Liver (tissue), 9 donors: Measurements from ENCODE around the gene AKAP10. TPM values are rescaled to one million over a fixed set of nuclear protein-coding genes. Genes with fewer than 3 reads are reported as not detected.

Experiments
- DNase-seq: peaks from one replicate; pipeline ENCODE4 v3.0.0-alpha.2; 2017; ENCODE audit warnings: low spot score
- H3K27ac ChIP-seq, 2 donors: one replicate each; pipeline ENCODE4 v1.7.0; 2013; ENCODE audit warnings: inconsistent platforms in 2 of 2, low read length in 2 of 2, control low read depth in 1 of 2, low read depth in 1 of 2, mild to moderate bottlenecking in 1 of 2
- H3K27me3 ChIP-seq, 4 donors: one replicate each; pipeline versions ENCODE4 v1.6.1 to v1.7.0; 2013; ENCODE audit warnings: low read length in 3 of 4, inconsistent platforms in 1 of 4, mild to moderate bottlenecking in 1 of 4, moderate library complexity in 1 of 4; ENCODE audit not compliant: control insufficient read depth in 4 of 4, insufficient read depth in 4 of 4
- H3K36me3 ChIP-seq, 4 donors: one replicate each; pipeline versions ENCODE4 v1.6.1 to v1.7.0; 2013; ENCODE audit warnings: low read length in 3 of 4, mild to moderate bottlenecking in 3 of 4, low read depth in 1 of 4, moderate library complexity in 1 of 4; ENCODE audit not compliant: control insufficient read depth in 4 of 4, insufficient read depth in 3 of 4
- H3K4me1 ChIP-seq, 4 donors: one replicate each; pipeline versions ENCODE4 v1.6.1 to v1.7.0; 2013; ENCODE audit warnings: low read length in 3 of 4, mild to moderate bottlenecking in 3 of 4, moderate library complexity in 1 of 4; ENCODE audit not compliant: control insufficient read depth in 4 of 4, insufficient read depth in 4 of 4
- H3K4me3 ChIP-seq, 3 donors: one replicate each; pipeline versions ENCODE4 v1.6.1 to v1.7.0; 2013; ENCODE audit warnings: low read length in 3 of 3, control low read depth in 1 of 3, low read depth in 1 of 3, mild to moderate bottlenecking in 1 of 3
- H3K9ac ChIP-seq, 2 donors: one replicate each; pipeline ENCODE4 v1.7.0; 2013; ENCODE audit warnings: low read length in 2 of 2, mild to moderate bottlenecking in 2 of 2, moderate library complexity in 2 of 2, control low read depth in 1 of 2, low read depth in 1 of 2
- H3K9me3 ChIP-seq, 4 donors: one replicate each; pipeline versions ENCODE4 v1.6.1 to v1.7.0; 2013; ENCODE audit warnings: low read length in 3 of 4; ENCODE audit not compliant: control insufficient read depth in 4 of 4
- EGR1 ChIP-seq, 2 donors: IDR thresholded peaks; 2 replicates each; pipeline ENCODE4 v1.6.1; 2016 to 2018; ENCODE audit warnings: antibody characterized with exemption in 2 of 2, low read depth in 2 of 2
- FOXA1 ChIP-seq: IDR thresholded peaks from 2 replicates; pipeline ENCODE4 v1.6.1; 2016; ENCODE audit warnings: antibody characterized with exemption
- FOXA2 ChIP-seq: IDR thresholded peaks from 2 replicates; pipeline ENCODE4 v1.6.1; 2016; ENCODE audit warnings: antibody characterized with exemption
- GABPA ChIP-seq, 2 donors: IDR thresholded peaks in 1 of 2; conservative IDR thresholded peaks in 1 of 2; 2 replicates each; pipeline ENCODE4 v1.6.1; 2016; ENCODE audit warnings: antibody characterized with exemption in 2 of 2, mild to moderate bottlenecking in 1 of 2, moderate library complexity in 1 of 2
- HNF4A ChIP-seq, 2 donors: conservative IDR thresholded peaks; 2 replicates each; pipeline ENCODE4 v1.6.1; 2016; ENCODE audit warnings: antibody characterized with exemption in 2 of 2, mild to moderate bottlenecking in 2 of 2
- HNF4G ChIP-seq: IDR thresholded peaks from 2 replicates; pipeline ENCODE4 v1.6.1; 2016; ENCODE audit warnings: antibody characterized with exemption
- JUND ChIP-seq, 2 donors: IDR thresholded peaks; 2 replicates each; pipeline ENCODE4 v1.6.1; 2016; ENCODE audit warnings: antibody characterized with exemption in 2 of 2
- NR2F2 ChIP-seq: IDR thresholded peaks from 2 replicates; pipeline ENCODE4 v1.6.1; 2016; ENCODE audit warnings: antibody characterized with exemption
- RAD21 ChIP-seq, 2 donors: IDR thresholded peaks; 2 replicates each; pipeline ENCODE4 v1.6.1; 2016; ENCODE audit warnings: antibody characterized with exemption in 2 of 2, mild to moderate bottlenecking in 2 of 2
- RXRA ChIP-seq, 2 donors: IDR thresholded peaks; 2 replicates each; pipeline ENCODE4 v1.6.1; 2017 to 2018; ENCODE audit warnings: antibody characterized with exemption in 2 of 2, mild to moderate bottlenecking in 1 of 2
- SP1 ChIP-seq: IDR thresholded peaks from 2 replicates; pipeline ENCODE4 v1.6.1; 2018; ENCODE audit warnings: antibody characterized with exemption, mild to moderate bottlenecking
- TAF1 ChIP-seq: conservative IDR thresholded peaks from 2 replicates; pipeline ENCODE4 v1.6.1; 2016; ENCODE audit warnings: antibody characterized with exemption, mild to moderate bottlenecking
- YY1 ChIP-seq: IDR thresholded peaks from 2 replicates; pipeline ENCODE4 v1.6.1; 2016; ENCODE audit warnings: antibody characterized with exemption, mild to moderate bottlenecking
- WGBS: extraction: QIAGEN DNeasy Blood & Tissue Kit; methylation state at CpG from one replicate; pipeline ENCODE4 v1.1.7; 2013; 5-methylcytosine and 5-hydroxymethylcytosine counted together
- polyA plus RNA-seq, 2 donors: library from polyadenylated mRNA; stranded (reverse) in 1 of 2; unstranded in 1 of 2; fragments of 200-250 nt in 1 of 2; fragments of >200 nt in 1 of 2; fragmentation: Nextera tagmentation in 1 of 2; extraction: Ambion mirVana in 1 of 2; gene quantifications; one replicate each; pipeline versions ENCODE4 v1.2.1 to v1.2.3, GENCODE V29; 2013 to 2015
- total RNA-seq, 2 donors: library from RNA; depleted of rRNA; stranded (reverse); fragments of >200 nt; gene quantifications; one replicate each; pipeline ENCODE4 v1.2.3, GENCODE V29; 2014
- TF ChIP-seq, protein P1 (sequence below): fragments of 150-350 bp; IDR thresholded peaks from 2 replicates; pipeline ENCODE4 v1.5.1; 2017; ENCODE audit warnings: improper control_type of control experiment, low read depth, low read length; ENCODE audit not compliant: missing input control
- TF ChIP-seq, protein P2 (sequence below): IDR thresholded peaks from 2 replicates; pipeline ENCODE4 v1.6.1; 2016; ENCODE audit warnings: antibody characterized with exemption
- TF ChIP-seq, protein P3 (sequence below): IDR thresholded peaks from 2 replicates; pipeline ENCODE4 v1.6.1; 2016; ENCODE audit warnings: antibody characterized with exemption
- TF ChIP-seq, protein P4 (sequence below): IDR thresholded peaks from 2 replicates; pipeline ENCODE4 v1.6.1; 2016; ENCODE audit warnings: antibody characterized with exemption, mild to moderate bottlenecking
- donor health status: healthy.
- donor health status: healthy.
- donor health status: healthy.
- donor health status: healthy.
- donor health status: healthy.

AKAP10 gene
- total and polyA plus RNA-seq, 4 donors: 4.2 to 16.3 (median 10.1) TPM

DNA sequence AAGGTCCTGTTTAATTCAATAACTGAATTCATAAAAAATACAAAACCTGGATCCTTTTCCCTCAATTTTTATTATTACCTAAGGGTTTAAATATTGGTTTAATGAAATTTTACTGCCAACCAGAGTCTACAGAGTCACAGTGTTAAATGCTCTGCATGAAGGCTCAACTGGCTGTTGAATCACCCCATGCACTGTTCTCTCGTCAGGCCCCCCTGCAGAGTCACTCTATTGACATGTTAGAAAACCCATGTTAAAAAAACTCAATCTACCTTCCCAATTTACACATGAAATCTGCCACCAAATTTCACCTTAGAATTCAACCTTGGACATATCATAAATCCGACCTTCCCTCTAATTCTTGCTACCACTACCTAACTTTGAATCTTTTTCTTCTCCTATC is 66.6 kb downstream of the AKAP10 start (continued):
- TF ChIP-seq YY1 (no peak), JUND (IDR thresholded peaks at IDR 0.05) (no peak), SP1 (no peak), NR2F2 (no peak), HNF4G (no peak), RAD21 (IDR thresholded peaks at IDR 0.05) (no peak)
- TF ChIP-seq, protein P1, sequence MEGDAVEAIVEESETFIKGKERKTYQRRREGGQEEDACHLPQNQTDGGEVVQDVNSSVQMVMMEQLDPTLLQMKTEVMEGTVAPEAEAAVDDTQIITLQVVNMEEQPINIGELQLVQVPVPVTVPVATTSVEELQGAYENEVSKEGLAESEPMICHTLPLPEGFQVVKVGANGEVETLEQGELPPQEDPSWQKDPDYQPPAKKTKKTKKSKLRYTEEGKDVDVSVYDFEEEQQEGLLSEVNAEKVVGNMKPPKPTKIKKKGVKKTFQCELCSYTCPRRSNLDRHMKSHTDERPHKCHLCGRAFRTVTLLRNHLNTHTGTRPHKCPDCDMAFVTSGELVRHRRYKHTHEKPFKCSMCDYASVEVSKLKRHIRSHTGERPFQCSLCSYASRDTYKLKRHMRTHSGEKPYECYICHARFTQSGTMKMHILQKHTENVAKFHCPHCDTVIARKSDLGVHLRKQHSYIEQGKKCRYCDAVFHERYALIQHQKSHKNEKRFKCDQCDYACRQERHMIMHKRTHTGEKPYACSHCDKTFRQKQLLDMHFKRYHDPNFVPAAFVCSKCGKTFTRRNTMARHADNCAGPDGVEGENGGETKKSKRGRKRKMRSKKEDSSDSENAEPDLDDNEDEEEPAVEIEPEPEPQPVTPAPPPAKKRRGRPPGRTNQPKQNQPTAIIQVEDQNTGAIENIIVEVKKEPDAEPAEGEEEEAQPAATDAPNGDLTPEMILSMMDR: no peak

DNA sequence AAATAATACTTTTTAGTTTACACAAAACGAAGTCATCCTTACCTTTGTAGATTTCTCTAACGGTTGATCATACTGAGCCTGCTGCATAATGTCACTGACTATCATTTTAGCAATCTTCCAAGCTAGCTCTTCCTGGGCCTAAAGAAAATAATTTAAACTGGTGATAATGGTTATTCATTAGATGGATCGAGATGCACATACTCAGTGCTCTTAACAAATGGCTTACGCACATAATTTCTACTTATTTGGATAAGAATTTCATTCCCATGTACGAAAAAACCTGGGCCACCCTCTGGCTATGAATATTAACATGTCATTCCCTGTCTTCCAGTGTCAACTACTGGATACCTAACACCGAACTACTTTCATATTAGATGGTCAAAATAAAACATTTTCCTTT is 68.5 kb downstream of the AKAP10 start:
- TF ChIP-seq FOXA1 (no peak), RAD21 (IDR thresholded peaks at IDR 0.05) (no peak), GABPA (IDR thresholded peaks at IDR 0.05 in 1 of 2, conservative IDR thresholded peaks at IDR 0.05 in 1 of 2) (no peak), HNF4G (no peak), HNF4A (conservative IDR thresholded peaks at IDR 0.05) (no peak), EGR1 (IDR thresholded peaks at IDR 0.05; ENCODE audit: low read depth in 2 of 2) (no peak), TAF1 (no peak), FOXA2 (no peak), JUND (IDR thresholded peaks at IDR 0.05) (no peak), RXRA (IDR thresholded peaks at IDR 0.05) (no peak), YY1 (no peak), NR2F2 (no peak)
- TF ChIP-seq, protein P2, sequence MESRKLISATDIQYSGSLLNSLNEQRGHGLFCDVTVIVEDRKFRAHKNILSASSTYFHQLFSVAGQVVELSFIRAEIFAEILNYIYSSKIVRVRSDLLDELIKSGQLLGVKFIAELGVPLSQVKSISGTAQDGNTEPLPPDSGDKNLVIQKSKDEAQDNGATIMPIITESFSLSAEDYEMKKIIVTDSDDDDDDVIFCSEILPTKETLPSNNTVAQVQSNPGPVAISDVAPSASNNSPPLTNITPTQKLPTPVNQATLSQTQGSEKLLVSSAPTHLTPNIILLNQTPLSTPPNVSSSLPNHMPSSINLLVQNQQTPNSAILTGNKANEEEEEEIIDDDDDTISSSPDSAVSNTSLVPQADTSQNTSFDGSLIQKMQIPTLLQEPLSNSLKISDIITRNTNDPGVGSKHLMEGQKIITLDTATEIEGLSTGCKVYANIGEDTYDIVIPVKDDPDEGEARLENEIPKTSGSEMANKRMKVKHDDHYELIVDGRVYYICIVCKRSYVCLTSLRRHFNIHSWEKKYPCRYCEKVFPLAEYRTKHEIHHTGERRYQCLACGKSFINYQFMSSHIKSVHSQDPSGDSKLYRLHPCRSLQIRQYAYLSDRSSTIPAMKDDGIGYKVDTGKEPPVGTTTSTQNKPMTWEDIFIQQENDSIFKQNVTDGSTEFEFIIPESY: no peak
- TF ChIP-seq, protein P1: no peak
- TF ChIP-seq, protein P3, sequence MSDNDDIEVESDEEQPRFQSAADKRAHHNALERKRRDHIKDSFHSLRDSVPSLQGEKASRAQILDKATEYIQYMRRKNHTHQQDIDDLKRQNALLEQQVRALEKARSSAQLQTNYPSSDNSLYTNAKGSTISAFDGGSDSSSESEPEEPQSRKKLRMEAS: no peak
- Histone ChIP-seq H3K36me3 (peaks cover 6 to 27% (median 20%) of the 10 kb centered on the region in 4 donors), H3K27ac (no peak overlapping the region)

DNA sequence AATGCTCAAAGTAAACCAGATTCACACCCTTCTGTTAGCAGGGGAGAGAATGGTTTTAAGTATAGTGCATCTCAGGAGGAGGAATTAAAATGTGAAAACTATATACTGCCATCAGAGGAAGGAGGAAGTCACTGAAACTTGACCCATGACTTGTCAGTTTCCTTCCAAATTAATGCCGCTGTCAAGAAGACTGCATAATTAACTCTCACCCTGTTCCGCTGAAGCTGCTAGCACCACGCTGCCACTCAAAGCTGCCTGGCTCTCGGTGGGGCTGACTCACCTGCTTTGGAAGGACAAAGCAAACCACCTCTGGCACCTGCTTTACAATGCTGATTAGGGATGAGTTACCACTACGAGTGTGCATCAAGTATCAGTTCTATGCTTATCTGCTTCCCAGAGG is 72.1 kb downstream of the AKAP10 start:
- DNase-seq: no peak
- Histone ChIP-seq H3K27ac (peak overlapping the region; percentile 1 to 39), H3K36me3 (peaks cover 4 to 22% (median 14%) of the 10 kb centered on the region in 4 donors)
- no peak for TF ChIP-seq RXRA (IDR thresholded peaks at IDR 0.05)
- no peak for TF ChIP-seq JUND (IDR thresholded peaks at IDR 0.05)
- TF ChIP-seq FOXA2: no peak
- no peak for TF ChIP-seq NR2F2
- TF ChIP-seq HNF4G: no peak
- no peak for TF ChIP-seq RAD21 (IDR thresholded peaks at IDR 0.05)
- no peak for TF ChIP-seq FOXA1
- TF ChIP-seq, protein P4, sequence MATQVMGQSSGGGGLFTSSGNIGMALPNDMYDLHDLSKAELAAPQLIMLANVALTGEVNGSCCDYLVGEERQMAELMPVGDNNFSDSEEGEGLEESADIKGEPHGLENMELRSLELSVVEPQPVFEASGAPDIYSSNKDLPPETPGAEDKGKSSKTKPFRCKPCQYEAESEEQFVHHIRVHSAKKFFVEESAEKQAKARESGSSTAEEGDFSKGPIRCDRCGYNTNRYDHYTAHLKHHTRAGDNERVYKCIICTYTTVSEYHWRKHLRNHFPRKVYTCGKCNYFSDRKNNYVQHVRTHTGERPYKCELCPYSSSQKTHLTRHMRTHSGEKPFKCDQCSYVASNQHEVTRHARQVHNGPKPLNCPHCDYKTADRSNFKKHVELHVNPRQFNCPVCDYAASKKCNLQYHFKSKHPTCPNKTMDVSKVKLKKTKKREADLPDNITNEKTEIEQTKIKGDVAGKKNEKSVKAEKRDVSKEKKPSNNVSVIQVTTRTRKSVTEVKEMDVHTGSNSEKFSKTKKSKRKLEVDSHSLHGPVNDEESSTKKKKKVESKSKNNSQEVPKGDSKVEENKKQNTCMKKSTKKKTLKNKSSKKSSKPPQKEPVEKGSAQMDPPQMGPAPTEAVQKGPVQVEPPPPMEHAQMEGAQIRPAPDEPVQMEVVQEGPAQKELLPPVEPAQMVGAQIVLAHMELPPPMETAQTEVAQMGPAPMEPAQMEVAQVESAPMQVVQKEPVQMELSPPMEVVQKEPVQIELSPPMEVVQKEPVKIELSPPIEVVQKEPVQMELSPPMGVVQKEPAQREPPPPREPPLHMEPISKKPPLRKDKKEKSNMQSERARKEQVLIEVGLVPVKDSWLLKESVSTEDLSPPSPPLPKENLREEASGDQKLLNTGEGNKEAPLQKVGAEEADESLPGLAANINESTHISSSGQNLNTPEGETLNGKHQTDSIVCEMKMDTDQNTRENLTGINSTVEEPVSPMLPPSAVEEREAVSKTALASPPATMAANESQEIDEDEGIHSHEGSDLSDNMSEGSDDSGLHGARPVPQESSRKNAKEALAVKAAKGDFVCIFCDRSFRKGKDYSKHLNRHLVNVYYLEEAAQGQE: no peak
- TF ChIP-seq, protein P1: no peak
- no peak for TF ChIP-seq EGR1 (IDR thresholded peaks at IDR 0.05; ENCODE audit: low read depth in 2 of 2)

More for the DNA sequence above, 68.5 kb downstream of the AKAP10 start:
- no peak for DNase-seq
- H3K4me3 ChIP-seq: no peak overlapping the region
- H3K4me1 ChIP-seq: peaks cover 6 to 19% (median 15%) of the 10 kb centered on the region in 4 donors
- 84% methylated on average over 6 of the region's 6 CpGs for WGBS
- H3K9me3 ChIP-seq: no peaks in the 10 kb centered on the region
- H3K27me3 ChIP-seq: no peaks in the 10 kb centered on the region
- no peak overlapping the region for H3K9ac ChIP-seq

More for the DNA sequence above, 72.1 kb downstream of the AKAP10 start:
- Histone ChIP-seq H3K9me3 (no peaks in the 10 kb centered on the region), H3K4me3 (no peak overlapping the region), H3K4me1 (peaks cover 11 to 31% (median 25%) of the 10 kb centered on the region in 4 donors), H3K27me3 (no peaks in the 10 kb centered on the region), H3K9ac (no peak overlapping the region)
- 79% methylated on average over 5 of the region's 5 CpGs for WGBS
